Tibial nerve (tissue), 4 donors: Measurements from ENCODE around the gene LRRC37A. TPM values are rescaled to one million over a fixed set of nuclear protein-coding genes. Genes with fewer than 3 reads are reported as not detected.
"Not testable (repeated sequence)": the region's sequence is repeated elsewhere in the genome, so short reads cannot be mapped to it uniquely, and the experiment has no call there.

ENCODE experiments used
- DNase-seq, 2 donors: peaks; one replicate each; pipeline ENCODE4 v3.0.0-alpha.2; 2019; ENCODE audit warnings: low spot score in 2 of 2
- H3K27ac ChIP-seq, 4 donors: fragments of 200-600 bp; sonication (generic) in 3 of 4; one replicate each; pipeline ENCODE4 v1.5.1; 2017 to 2019; ENCODE audit warnings: mild to moderate bottlenecking in 1 of 4
- H3K27me3 ChIP-seq, 2 donors: fragments of 200-600 bp; sonication (generic) in 1 of 2; one replicate each; pipeline versions ENCODE4 v1.5.1 to v1.6.0; 2017 to 2019
- H3K36me3 ChIP-seq, 3 donors: fragments of 200-600 bp; sonication (generic); one replicate each; pipeline ENCODE4 v1.5.1; 2018 to 2019
- H3K4me1 ChIP-seq, 4 donors: fragments of 200-600 bp; sonication (generic) in 3 of 4; one replicate each; pipeline ENCODE4 v1.5.1; 2017 to 2019
- H3K4me3 ChIP-seq, 4 donors: fragments of 200-600 bp; sonication (generic) in 3 of 4; one replicate each; pipeline ENCODE4 v1.5.1; 2017 to 2019; ENCODE audit warnings: mild to moderate bottlenecking in 1 of 4, moderate library complexity in 1 of 4
- H3K9me3 ChIP-seq, 4 donors: fragments of 200-600 bp; sonication (generic) in 3 of 4; one replicate each; pipeline ENCODE4 v1.5.1; 2017 to 2019
- WGBS, 2 donors: methylation state at CpG; one replicate each; pipeline ENCODE4 v1.1.5; 2018; 5-methylcytosine and 5-hydroxymethylcytosine counted together
- total RNA-seq, 4 donors: library from RNA; depleted of rRNA; stranded (reverse); fragments of >200 nt; gene quantifications; one replicate each; pipeline ENCODE4 v1.1.0, GENCODE V29; 2016

LRRC37A gene
- total RNA-seq, 4 donors from 2014 or later, result 1.8 to 4.3 (median 3.2) TPM

DNA sequence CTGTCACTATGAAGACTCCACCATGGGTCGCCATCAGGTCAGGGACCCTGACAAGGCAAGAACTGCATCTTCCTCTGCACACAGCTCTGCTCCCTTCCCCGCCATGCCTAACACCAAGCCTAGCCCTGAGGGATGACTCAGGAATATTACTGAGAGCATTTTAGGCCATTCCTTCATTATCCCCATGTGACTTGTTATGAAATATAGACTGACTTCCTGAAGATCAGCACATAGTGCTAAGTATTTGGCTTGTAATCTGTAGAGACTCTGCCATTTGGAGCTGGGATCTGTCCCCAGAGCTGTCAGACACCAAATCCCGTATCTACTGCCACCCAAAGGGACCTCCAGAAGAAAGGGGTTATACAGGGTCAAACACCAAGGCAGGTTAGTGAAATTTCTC lies 47.2 kb downstream of the LRRC37A start:
- not testable (repeated sequence) for H3K27ac ChIP-seq
- WGBS, 2 donors, result no CpG with 5 or more reads among the region's 3 CpGs

GRCh38 chr17:46348345-46348744 lies 53.4 kb downstream of the LRRC37A start:
- not testable (repeated sequence) for H3K36me3 ChIP-seq, H3K4me3 ChIP-seq, H3K9me3 ChIP-seq, DNase-seq, H3K27ac ChIP-seq, H3K27me3 ChIP-seq, H3K4me1 ChIP-seq
- WGBS, 2 donors, result no CpG with 5 or more reads among the region's 2 CpGs

More for the DNA sequence above, 47.2 kb downstream of the LRRC37A start:
- not testable (repeated sequence) for H3K4me3 ChIP-seq, H3K9me3 ChIP-seq, H3K4me1 ChIP-seq, H3K36me3 ChIP-seq, H3K27me3 ChIP-seq, DNase-seq

- H3K4me1 ChIP-seq, H3K27ac ChIP-seq, H3K36me3 ChIP-seq, H3K9me3 ChIP-seq, H3K27me3 ChIP-seq, DNase-seq, H3K4me3 ChIP-seq: not testable (repeated sequence)
- WGBS, 2 donors, result no CpG with 5 or more reads among the region's 1 CpG
Observed at GRCh38 chr17:46349060-46349459, 54.1 kb downstream of the LRRC37A start.

- no CpG with 5 or more reads among the region's 4 CpGs for WGBS, 2 donors
- not testable (repeated sequence) for H3K9me3 ChIP-seq, H3K27me3 ChIP-seq, H3K4me3 ChIP-seq, DNase-seq, H3K4me1 ChIP-seq, H3K36me3 ChIP-seq, H3K27ac ChIP-seq
Observed at GRCh38 chr17:46353856-46354255, 58.9 kb downstream of the LRRC37A start.

GRCh38 chr17:46361145-46361735 lies 66.3 kb downstream of the LRRC37A start:
- not testable (repeated sequence) for H3K27me3 ChIP-seq, H3K4me1 ChIP-seq, H3K9me3 ChIP-seq, H3K27ac ChIP-seq, DNase-seq, H3K36me3 ChIP-seq
- WGBS, 2 donors, result no CpG with 5 or more reads among the region's 42 CpGs
- H3K4me3 ChIP-seq, result peak overlapping the region in 2 of 4 donors; percentile 15 to 27

- not testable (repeated sequence) for H3K27ac ChIP-seq, H3K4me1 ChIP-seq, H3K9me3 ChIP-seq, H3K27me3 ChIP-seq, H3K36me3 ChIP-seq
- peak within 1 kb of the TSS in 2 of 4 donors; percentile 15 to 27 for H3K4me3 ChIP-seq
- WGBS, 2 donors, result no CpG with 5 or more reads among the region's 22 CpGs
- DNase-seq, result peak; percentile 83 to 95
Observed at GRCh38 chr17:46361755-46362154, 66.8 kb downstream of the LRRC37A start, which contains the start of gene ARL17B. TSS of gene ARL17B (minus strand) at chr17:46361766. CDS start at chr17:46358397, 3,369 bp downstream.

DNA sequence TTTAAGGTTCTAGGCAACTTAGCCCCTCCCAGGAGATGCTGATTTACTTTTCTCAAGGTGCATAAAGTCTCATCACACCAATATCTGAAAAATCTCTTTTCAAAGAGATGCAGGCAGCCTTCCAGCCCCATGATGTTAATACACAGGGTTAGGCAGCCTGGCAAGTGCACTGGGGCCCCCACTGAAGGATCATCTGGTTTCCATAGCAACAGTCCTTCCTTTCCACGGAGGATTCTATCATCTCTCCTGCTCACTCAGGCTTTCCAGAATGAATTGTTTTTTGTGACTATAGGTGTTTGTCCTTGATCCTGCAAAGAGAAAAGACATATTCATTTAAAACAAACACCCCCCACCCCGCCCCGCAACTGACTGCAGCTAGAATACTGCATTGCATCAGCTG lies 72.6 kb downstream of the LRRC37A start:
- H3K27me3 ChIP-seq, H3K4me1 ChIP-seq, H3K4me3 ChIP-seq, DNase-seq, H3K9me3 ChIP-seq, H3K27ac ChIP-seq, H3K36me3 ChIP-seq: not testable (repeated sequence)
- WGBS, 2 donors, result no CpG with 5 or more reads among the region's 3 CpGs

- H3K36me3 ChIP-seq, H3K27me3 ChIP-seq, H3K4me3 ChIP-seq, DNase-seq, H3K4me1 ChIP-seq, H3K9me3 ChIP-seq, H3K27ac ChIP-seq: not testable (repeated sequence)
- WGBS, 2 donors, result no CpG with 5 or more reads among the region's 95 CpGs
Observed at GRCh38 chr17:46372236-46373229, 77.6 kb downstream of the LRRC37A start.

DNA sequence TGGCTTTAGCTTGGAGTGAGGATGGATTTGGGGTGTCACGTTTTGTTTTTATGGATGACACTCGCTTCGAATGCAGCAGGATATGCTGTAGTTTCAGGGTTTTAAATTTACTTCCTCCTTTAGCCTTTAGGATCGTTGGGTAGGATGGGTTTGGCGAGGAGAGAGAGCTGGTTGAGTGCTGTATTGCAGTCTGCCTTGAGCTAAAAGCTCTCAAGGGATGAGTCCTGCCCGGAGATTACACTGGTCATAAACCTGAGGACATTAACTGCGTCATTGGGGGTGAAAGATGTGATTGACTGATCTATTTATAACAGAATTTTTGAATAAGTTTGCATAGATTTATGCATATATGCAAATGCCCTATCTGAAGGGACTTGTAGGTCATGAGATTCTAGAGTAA lies 78.5 kb downstream of the LRRC37A start:
- not testable (repeated sequence) for DNase-seq, H3K4me3 ChIP-seq, H3K27me3 ChIP-seq, H3K9me3 ChIP-seq, H3K36me3 ChIP-seq, H3K4me1 ChIP-seq, H3K27ac ChIP-seq
- WGBS, 2 donors, result no CpG with 5 or more reads among the region's 7 CpGs

GRCh38 chr17:46383118-46383517 lies 88.2 kb downstream of the LRRC37A start:
- not testable (repeated sequence) for H3K36me3 ChIP-seq, H3K9me3 ChIP-seq, H3K27ac ChIP-seq, H3K4me3 ChIP-seq, H3K4me1 ChIP-seq, DNase-seq, H3K27me3 ChIP-seq
- 95 to 100% methylated on average over 3 of the region's 4 CpGs for WGBS, 2 donors

- not testable (repeated sequence) for H3K27me3 ChIP-seq, H3K4me1 ChIP-seq, H3K27ac ChIP-seq, DNase-seq, H3K4me3 ChIP-seq, H3K9me3 ChIP-seq, H3K36me3 ChIP-seq
Observed at GRCh38 chr17:46385491-46385890, 90.6 kb downstream of the LRRC37A start.
